ENCODE results near the gene TSTD2.

TSTD2 gene

GRCh38 chr9:97617939-97618416 is 15.2 kb downstream of the TSTD2 start:
- DNase-seq (ENCODE audit: low spot score) = peak; percentile 23
- no peak for TF ChIP-seq CTCF (IDR thresholded peaks at IDR 0.05; ENCODE audit: extremely low read depth, missing control alignments)

GRCh38 chr9:97615439-97616072 is 17.6 kb downstream of the TSTD2 start:
- TF ChIP-seq CTCF (IDR thresholded peaks at IDR 0.05; ENCODE audit: extremely low read depth, missing control alignments) = peak; percentile 24
- peak; percentile 59 for DNase-seq (ENCODE audit: low spot score)

GRCh38 chr9:97604901-97605645 is 28.1 kb downstream of the TSTD2 start:
- DNase-seq (ENCODE audit: low spot score) = no peak
- no peak for TF ChIP-seq CTCF (IDR thresholded peaks at IDR 0.05; ENCODE audit: extremely low read depth, missing control alignments)

GRCh38 chr9:97602430-97602829 is 30.7 kb downstream of the TSTD2 start:
- no peak for DNase-seq (ENCODE audit: low spot score)
- no peak for TF ChIP-seq CTCF (IDR thresholded peaks at IDR 0.05; ENCODE audit: extremely low read depth, missing control alignments)

- no peak for TF ChIP-seq CTCF (IDR thresholded peaks at IDR 0.05; ENCODE audit: extremely low read depth, missing control alignments)
- DNase-seq (ENCODE audit: low spot score) = no peak
These were observed 31.8 kb downstream of the TSTD2 start for GRCh38 chr9:97601228-97601898.

- TF ChIP-seq CTCF (IDR thresholded peaks at IDR 0.05; ENCODE audit: extremely low read depth, missing control alignments) = no peak
- DNase-seq (ENCODE audit: low spot score) = no peak
These were observed 32.5 kb downstream of the TSTD2 start for GRCh38 chr9:97600531-97601227.

Measured in GM20000 (cell line).